GM12874 (cell line): ENCODE measurements around the gene LINC01488.

Source experiments
- TF ChIP-seq, protein P1 (sequence below): IDR thresholded peaks from 2 replicates; pipeline ENCODE4 v1.5.1; 2011; ENCODE audit warnings: low read depth, mild to moderate bottlenecking, control low read depth, low read length, moderate library complexity; ENCODE audit not compliant: insufficient read depth

Gene LINC01488

GRCh38 chr11:69448471-69449284, 32.8 kb upstream of the LINC01488 start:
- TF ChIP-seq, protein P1, sequence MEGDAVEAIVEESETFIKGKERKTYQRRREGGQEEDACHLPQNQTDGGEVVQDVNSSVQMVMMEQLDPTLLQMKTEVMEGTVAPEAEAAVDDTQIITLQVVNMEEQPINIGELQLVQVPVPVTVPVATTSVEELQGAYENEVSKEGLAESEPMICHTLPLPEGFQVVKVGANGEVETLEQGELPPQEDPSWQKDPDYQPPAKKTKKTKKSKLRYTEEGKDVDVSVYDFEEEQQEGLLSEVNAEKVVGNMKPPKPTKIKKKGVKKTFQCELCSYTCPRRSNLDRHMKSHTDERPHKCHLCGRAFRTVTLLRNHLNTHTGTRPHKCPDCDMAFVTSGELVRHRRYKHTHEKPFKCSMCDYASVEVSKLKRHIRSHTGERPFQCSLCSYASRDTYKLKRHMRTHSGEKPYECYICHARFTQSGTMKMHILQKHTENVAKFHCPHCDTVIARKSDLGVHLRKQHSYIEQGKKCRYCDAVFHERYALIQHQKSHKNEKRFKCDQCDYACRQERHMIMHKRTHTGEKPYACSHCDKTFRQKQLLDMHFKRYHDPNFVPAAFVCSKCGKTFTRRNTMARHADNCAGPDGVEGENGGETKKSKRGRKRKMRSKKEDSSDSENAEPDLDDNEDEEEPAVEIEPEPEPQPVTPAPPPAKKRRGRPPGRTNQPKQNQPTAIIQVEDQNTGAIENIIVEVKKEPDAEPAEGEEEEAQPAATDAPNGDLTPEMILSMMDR: no peak

GRCh38 chr11:69449320-69450063, 32.0 kb upstream of the LINC01488 start:
- TF ChIP-seq, protein P1: no peak

GRCh38 chr11:69450064-69450856, 31.2 kb upstream of the LINC01488 start:
- TF ChIP-seq, protein P1: no peak

DNA sequence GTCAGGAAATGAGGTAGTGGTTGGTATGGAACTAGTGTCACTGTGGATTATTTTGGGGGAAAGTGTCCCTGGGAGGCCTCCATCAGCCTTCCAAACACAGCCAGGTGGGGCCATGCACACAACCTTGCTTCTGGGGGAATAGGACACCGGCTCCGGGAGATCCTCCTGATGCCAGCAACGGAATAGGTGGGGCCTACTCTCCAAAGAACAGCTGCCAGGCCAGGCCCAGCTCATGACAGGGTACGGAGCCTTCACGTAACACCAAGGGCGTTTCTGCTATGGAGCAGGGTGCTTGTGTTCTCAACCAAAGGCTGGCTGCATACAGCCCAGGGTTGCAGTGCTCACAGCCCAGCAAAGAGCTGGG, 30.6 kb upstream of the LINC01488 start:
- TF ChIP-seq, protein P1: no peak

DNA sequence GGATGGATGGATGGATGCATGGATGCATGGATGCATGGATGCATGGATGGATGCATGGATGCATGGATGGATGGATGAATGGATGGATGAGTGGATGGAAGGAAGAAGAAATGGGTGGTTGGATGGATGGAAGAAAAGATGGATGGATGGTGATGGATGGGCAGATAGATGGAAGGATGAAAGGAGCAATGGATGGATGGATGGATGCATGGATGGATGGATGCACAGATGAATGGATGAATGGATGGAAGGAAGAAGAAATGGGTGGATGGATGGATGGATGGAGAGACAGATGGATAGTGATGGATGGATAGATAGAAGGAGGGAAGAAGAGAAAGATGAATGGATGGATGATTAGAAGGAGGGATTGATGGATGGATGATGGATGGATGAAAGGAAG, 30.2 kb upstream of the LINC01488 start:
- TF ChIP-seq, protein P1: no peak

DNA sequence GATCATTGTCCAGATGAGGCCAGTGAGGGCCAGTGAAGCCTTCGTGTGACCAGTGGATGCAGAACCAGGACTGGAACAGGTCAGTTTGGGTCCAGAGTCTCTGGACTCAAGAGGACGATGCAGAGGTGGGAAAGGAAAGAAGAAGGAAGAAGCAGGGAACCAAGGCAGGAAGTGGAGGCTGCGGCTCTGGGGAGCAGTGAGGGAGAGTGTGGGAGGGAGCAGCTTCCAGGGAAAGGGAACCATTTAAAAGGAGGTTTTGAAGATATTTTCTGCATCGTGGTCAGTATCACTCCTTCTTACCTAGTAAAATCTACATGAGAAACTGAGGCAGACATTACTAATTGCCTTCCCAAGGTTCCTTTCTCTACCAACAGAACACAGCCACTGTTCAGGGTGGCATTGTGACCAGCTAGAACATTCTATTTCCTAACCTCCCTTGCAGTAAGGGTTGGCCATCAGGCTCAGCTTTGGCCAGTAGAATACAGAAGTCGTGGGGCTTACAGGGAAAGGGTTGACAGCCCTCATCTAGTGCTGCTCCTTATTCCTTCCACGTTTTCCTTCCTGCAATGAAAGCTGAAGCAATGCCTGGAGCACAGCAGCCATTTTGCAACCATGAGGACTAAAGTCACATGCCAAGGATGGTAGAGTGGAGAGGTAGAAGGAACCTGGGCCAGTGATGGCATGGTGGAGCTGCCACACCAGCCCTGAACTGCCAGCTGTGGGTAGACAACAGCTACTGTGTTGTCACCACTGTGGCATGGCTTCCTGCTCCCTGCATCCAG, 29.1 kb upstream of the LINC01488 start:
- TF ChIP-seq, protein P1: no peak
